ENCODE data around the gene IPMK. TPM values are rescaled to one million over a fixed set of nuclear protein-coding genes. Genes with fewer than 3 reads are reported as not detected.

IPMK gene
- total RNA-seq, 1 donor: 10.9 TPM

DNA sequence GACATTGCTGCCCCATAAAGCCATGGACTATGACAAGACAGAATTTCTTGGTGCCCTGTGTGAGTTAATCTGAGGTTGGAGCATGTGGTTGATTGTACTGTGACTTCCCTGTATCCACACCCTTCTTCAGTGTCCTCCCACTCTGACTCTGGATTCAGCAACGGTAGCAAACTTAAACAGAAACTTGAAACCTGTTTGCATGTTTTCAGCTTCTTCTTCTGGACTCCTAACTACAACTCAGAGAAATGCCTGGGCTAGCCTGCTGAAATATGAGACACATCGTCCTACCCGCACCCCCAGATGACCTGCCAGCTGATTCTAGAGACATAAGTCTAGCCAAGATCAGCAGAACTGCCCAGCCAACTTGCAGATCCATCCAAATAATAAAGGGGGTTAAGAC lies 78.4 kb downstream of the IPMK start:
- peak; percentile 18 for DNase-seq (ENCODE audit: insufficient read length, low spot score, missing footprints)
- Histone ChIP-seq H3K4me3 (ENCODE audit: insufficient read depth, low read length) (no peak overlapping the region), H3K9me3 (ENCODE audit: low read depth, low read length) (no peaks in the 10 kb centered on the region), H3K36me3 (ENCODE audit: insufficient read depth, low read length) (no peaks in the 10 kb centered on the region), H3K4me2 (ENCODE audit: insufficient read depth, low read length) (peak overlapping the region; percentile 46), H4K20me1 (ENCODE audit: insufficient read depth, low read length) (no peaks in the 10 kb centered on the region), H3K4me1 (ENCODE audit: insufficient read depth, low read length) (peaks cover 10% of the 10 kb centered on the region), H3K27ac (ENCODE audit: low read depth, low read length) (no peak overlapping the region), H3K27me3 (ENCODE audit: insufficient read depth, low read length) (peaks cover 5% of the 10 kb centered on the region), H3K79me2 (ENCODE audit: insufficient read depth, low read length) (no peaks in the 10 kb centered on the region), H2AFZ (ENCODE audit: low read length) (no peak overlapping the region)
- TF ChIP-seq, protein P1, sequence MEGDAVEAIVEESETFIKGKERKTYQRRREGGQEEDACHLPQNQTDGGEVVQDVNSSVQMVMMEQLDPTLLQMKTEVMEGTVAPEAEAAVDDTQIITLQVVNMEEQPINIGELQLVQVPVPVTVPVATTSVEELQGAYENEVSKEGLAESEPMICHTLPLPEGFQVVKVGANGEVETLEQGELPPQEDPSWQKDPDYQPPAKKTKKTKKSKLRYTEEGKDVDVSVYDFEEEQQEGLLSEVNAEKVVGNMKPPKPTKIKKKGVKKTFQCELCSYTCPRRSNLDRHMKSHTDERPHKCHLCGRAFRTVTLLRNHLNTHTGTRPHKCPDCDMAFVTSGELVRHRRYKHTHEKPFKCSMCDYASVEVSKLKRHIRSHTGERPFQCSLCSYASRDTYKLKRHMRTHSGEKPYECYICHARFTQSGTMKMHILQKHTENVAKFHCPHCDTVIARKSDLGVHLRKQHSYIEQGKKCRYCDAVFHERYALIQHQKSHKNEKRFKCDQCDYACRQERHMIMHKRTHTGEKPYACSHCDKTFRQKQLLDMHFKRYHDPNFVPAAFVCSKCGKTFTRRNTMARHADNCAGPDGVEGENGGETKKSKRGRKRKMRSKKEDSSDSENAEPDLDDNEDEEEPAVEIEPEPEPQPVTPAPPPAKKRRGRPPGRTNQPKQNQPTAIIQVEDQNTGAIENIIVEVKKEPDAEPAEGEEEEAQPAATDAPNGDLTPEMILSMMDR (IDR thresholded peaks at IDR 0.05; ENCODE audit: extremely low read depth, low read depth, low read length): no peak

DNA sequence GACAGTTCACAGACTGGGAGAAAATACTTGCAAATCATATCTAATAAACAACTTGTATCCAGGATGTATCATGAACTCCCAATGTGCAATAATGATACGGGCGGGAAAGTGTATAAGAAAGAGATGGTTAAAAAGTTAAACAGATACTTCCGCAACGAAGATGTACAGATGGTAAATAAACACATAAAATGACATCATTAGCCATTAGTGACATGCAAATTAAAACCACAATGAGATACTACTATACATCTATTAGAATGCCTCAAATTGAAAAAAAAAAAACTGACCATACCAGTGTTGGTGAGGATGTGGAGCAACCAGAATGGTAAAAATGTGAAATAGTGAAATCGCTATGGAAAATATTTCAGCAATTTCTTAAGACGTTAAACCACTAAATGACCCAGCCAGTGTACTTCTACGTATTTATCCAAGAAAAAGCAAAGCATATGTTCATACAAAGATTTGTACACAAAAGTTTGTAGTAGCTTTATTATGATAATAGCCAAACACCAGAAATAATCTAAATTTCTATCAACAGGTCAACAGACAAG lies 83.5 kb downstream of the IPMK start:
- Histone ChIP-seq H3K27me3 (ENCODE audit: insufficient read depth, low read length) (peaks cover 5% of the 10 kb centered on the region), H4K20me1 (ENCODE audit: insufficient read depth, low read length) (no peaks in the 10 kb centered on the region), H3K9me3 (ENCODE audit: low read depth, low read length) (no peaks in the 10 kb centered on the region), H3K36me3 (ENCODE audit: insufficient read depth, low read length) (no peaks in the 10 kb centered on the region), H3K4me2 (ENCODE audit: insufficient read depth, low read length) (no peak overlapping the region), H3K4me1 (ENCODE audit: insufficient read depth, low read length) (peaks cover 6% of the 10 kb centered on the region), H3K4me3 (ENCODE audit: insufficient read depth, low read length) (no peak overlapping the region), H3K79me2 (ENCODE audit: insufficient read depth, low read length) (no peaks in the 10 kb centered on the region), H3K27ac (ENCODE audit: low read depth, low read length) (no peak overlapping the region), H2AFZ (ENCODE audit: low read length) (no peak overlapping the region)
- DNase-seq (ENCODE audit: insufficient read length, low spot score, missing footprints): no peak
- TF ChIP-seq, protein P1 (IDR thresholded peaks at IDR 0.05; ENCODE audit: extremely low read depth, low read depth, low read length): no peak

DNA sequence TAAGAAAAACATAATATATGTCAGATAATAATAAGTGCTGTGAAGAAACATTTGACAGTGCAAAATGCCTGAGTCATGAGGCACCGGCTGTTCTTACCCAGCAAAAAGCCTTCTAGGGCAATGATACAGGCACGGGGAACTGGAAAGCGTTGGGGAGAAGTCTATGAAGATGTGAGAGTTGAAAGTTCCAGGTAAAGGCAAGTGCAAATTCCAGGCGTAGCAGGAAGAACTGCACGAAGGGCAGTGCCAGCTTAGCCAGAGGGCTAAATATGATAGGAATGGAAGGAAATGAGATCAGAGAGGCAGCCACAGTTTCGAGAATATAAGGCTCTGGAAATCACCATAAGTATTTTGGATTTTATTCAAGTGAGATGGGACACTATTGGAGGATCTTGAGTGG lies 87.0 kb downstream of the IPMK start:
- H4K20me1 ChIP-seq (ENCODE audit: insufficient read depth, low read length): no peaks in the 10 kb centered on the region
- no peak overlapping the region for H3K4me3 ChIP-seq (ENCODE audit: insufficient read depth, low read length)
- H3K4me1 ChIP-seq (ENCODE audit: insufficient read depth, low read length): no peaks in the 10 kb centered on the region
- no peak overlapping the region for H3K27ac ChIP-seq (ENCODE audit: low read depth, low read length)
- H3K9me3 ChIP-seq (ENCODE audit: low read depth, low read length): no peaks in the 10 kb centered on the region
- H3K4me2 ChIP-seq (ENCODE audit: insufficient read depth, low read length): no peak overlapping the region
- no peaks in the 10 kb centered on the region for H3K27me3 ChIP-seq (ENCODE audit: insufficient read depth, low read length)
- no peaks in the 10 kb centered on the region for H3K36me3 ChIP-seq (ENCODE audit: insufficient read depth, low read length)
- no peaks in the 10 kb centered on the region for H3K79me2 ChIP-seq (ENCODE audit: insufficient read depth, low read length)
- no peak overlapping the region for H2AFZ ChIP-seq (ENCODE audit: low read length)
- no peak for DNase-seq (ENCODE audit: insufficient read length, low spot score, missing footprints)
- TF ChIP-seq, protein P1 (IDR thresholded peaks at IDR 0.05; ENCODE audit: extremely low read depth, low read depth, low read length): no peak

DNA sequence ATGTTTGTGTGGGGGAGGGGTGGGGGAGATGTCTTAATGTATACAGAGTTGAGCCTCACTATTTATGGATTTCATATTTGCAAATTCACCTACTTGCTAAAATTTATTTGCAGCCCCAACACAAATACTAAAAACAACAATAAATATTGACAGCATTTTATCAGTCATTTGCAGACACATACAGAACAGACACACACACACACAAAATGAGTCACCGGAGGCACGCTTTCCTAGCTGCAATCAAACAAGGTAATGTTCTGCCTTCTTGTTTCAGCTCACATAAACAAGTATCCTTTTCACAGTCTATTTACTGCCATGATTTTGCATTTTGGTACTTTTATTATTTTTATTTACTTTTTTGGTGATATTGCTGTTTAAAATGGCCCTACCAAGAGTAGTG lies 88.5 kb downstream of the IPMK start:
- no peaks in the 10 kb centered on the region for H4K20me1 ChIP-seq (ENCODE audit: insufficient read depth, low read length)
- H3K27ac ChIP-seq (ENCODE audit: low read depth, low read length): no peak overlapping the region
- H3K36me3 ChIP-seq (ENCODE audit: insufficient read depth, low read length): no peaks in the 10 kb centered on the region
- no peaks in the 10 kb centered on the region for H3K4me1 ChIP-seq (ENCODE audit: insufficient read depth, low read length)
- no peaks in the 10 kb centered on the region for H3K79me2 ChIP-seq (ENCODE audit: insufficient read depth, low read length)
- TF ChIP-seq, protein P1 (IDR thresholded peaks at IDR 0.05; ENCODE audit: extremely low read depth, low read depth, low read length): no peak
- H3K4me2 ChIP-seq (ENCODE audit: insufficient read depth, low read length): no peak overlapping the region
- no peak for DNase-seq (ENCODE audit: insufficient read length, low spot score, missing footprints)
- no peaks in the 10 kb centered on the region for H3K9me3 ChIP-seq (ENCODE audit: low read depth, low read length)
- H3K4me3 ChIP-seq (ENCODE audit: insufficient read depth, low read length): no peak overlapping the region
- peaks cover 3% of the 10 kb centered on the region for H3K27me3 ChIP-seq (ENCODE audit: insufficient read depth, low read length)
- no peak overlapping the region for H2AFZ ChIP-seq (ENCODE audit: low read length)

Measured in osteoblast (primary cell).